PC-9 (cell line): ENCODE data around the gene GCHFR. TPM values are rescaled to one million over a fixed set of nuclear protein-coding genes. Genes with fewer than 3 reads are reported as not detected.

Source experiments
- BruUV-seq: library from RNA; stranded (reverse); fragments of 400-500 nt; replicated peaks from 2 replicates; lab custom pipeline; 2021; lab: Mats Ljungman, UMichigan
- CTCF ChIA-PET: fragments of 300-600 bp; sonication (Branson Sonifier 250); formaldehyde crosslinking; loops from one replicate; lab custom pipeline; 2022; ENCODE audit warnings: antibody characterized with exemption; lab: Charles Lee
- POLR2A ChIA-PET: fragments of 300-600 bp; sonication (Branson Sonifier 250); formaldehyde crosslinking; loops from one replicate; lab custom pipeline; 2022; ENCODE audit warnings: antibody characterized with exemption; ENCODE audit not compliant: unreplicated experiment; lab: Charles Lee
- DNase-seq, 2 experiments: peaks; one replicate each; pipeline versions ENCODE4 v3.0.0 to v3.0.0-alpha.2; 2015 to 2022; ENCODE audit warnings: mixed read lengths in 1 of 2
- H2AFZ ChIP-seq: fragments of 200-600 bp; sonication (generic); 2 replicates; pipeline ENCODE4 v1.8.1; 2017; ENCODE audit warnings: antibody characterized with exemption
- H3F3A ChIP-seq: fragments of 200-600 bp; sonication (generic); 2 replicates; pipeline ENCODE4 v1.8.1; 2017; ENCODE audit warnings: antibody characterized with exemption, mild to moderate bottlenecking, low read depth; ENCODE audit not compliant: insufficient read depth
- H3K27ac ChIP-seq: fragments of 200-600 bp; sonication (generic); 2 replicates; pipeline ENCODE4 v1.6.1; 2016; ENCODE audit warnings: mixed run types
- H3K27me3 ChIP-seq: fragments of 200-600 bp; sonication (generic); 2 replicates; pipeline ENCODE4 v1.6.1; 2016; ENCODE audit warnings: low read depth, mixed run types; ENCODE audit not compliant: insufficient read depth
- H3K36me3 ChIP-seq: fragments of 200-600 bp; sonication (generic); 2 replicates; pipeline ENCODE4 v1.6.1; 2016; ENCODE audit warnings: low read depth, mixed run types
- H3K4me1 ChIP-seq: fragments of 200-600 bp; sonication (generic); replicated peaks from 2 replicates; pipeline ENCODE4 v1.6.1; 2016; ENCODE audit warnings: mixed run types; ENCODE audit not compliant: insufficient read depth
- H3K4me2 ChIP-seq: fragments of 200-600 bp; sonication (generic); 2 replicates; pipeline ENCODE4 v1.6.1; 2017; ENCODE audit warnings: mixed run types
- H3K4me3 ChIP-seq: fragments of 200-600 bp; sonication (generic); 2 replicates; pipeline ENCODE4 v1.6.1; 2016; ENCODE audit warnings: mixed run types
- H3K79me2 ChIP-seq: fragments of 200-600 bp; sonication (generic); 2 replicates; pipeline ENCODE4 v1.6.1; 2017; ENCODE audit warnings: low read depth, mixed run types
- H3K9me2 ChIP-seq: fragments of 200-600 bp; sonication (generic); 2 replicates; pipeline ENCODE4 v1.8.1; 2017; ENCODE audit warnings: mild to moderate bottlenecking; ENCODE audit not compliant: insufficient read depth
- H3K9me3 ChIP-seq: fragments of 200-600 bp; sonication (generic); 2 replicates; pipeline ENCODE4 v1.8.1; 2016; ENCODE audit warnings: low read depth; ENCODE audit not compliant: insufficient read depth
- H4K20me1 ChIP-seq: fragments of 200-600 bp; sonication (generic); 2 replicates; pipeline ENCODE4 v1.8.1; 2017; ENCODE audit not compliant: insufficient read depth
- EZH2 ChIP-seq: fragments of 200-600 bp; sonication (generic); IDR thresholded peaks from 2 replicates; pipeline ENCODE4 v1.8.0; 2017; ENCODE audit warnings: antibody characterized with exemption, low read depth
- intact Hi-C: fragments of 100-400 bp; cut with micrococcal nuclease; formaldehyde crosslinking; loops from one replicate; pipeline ENCODE4 v1.10.0; 2022; ENCODE audit not compliant: unreplicated experiment
- total RNA-seq: library from RNA; stranded (reverse); gene quantifications from 2 replicates; pipeline ENCODE4 v1.2.3, GENCODE V29; 2021
- TF ChIP-seq, protein P1 (sequence below): fragments of 200-600 bp; sonication (generic); conservative IDR thresholded peaks from 2 replicates; pipeline ENCODE4 v1.6.1; 2017; ENCODE audit warnings: mixed run types, antibody characterized with exemption, mild to moderate bottlenecking, moderate library complexity

The GCHFR gene
- total RNA-seq, 1 experiment from 2014 or later: 1.5 TPM

- Histone ChIP-seq H3K4me1 (peaks cover 45% of the 10 kb centered on the region), H3K79me2 (no peaks in the 10 kb centered on the region), H2AFZ (no peak overlapping the region), H3K9me3 (no peaks in the 10 kb centered on the region), H3K9me2 (no peaks in the 10 kb centered on the region), H3F3A (peaks cover 34% of the 10 kb centered on the region), H3K4me2 (peak overlapping the region; percentile 77), H4K20me1 (no peaks in the 10 kb centered on the region), H3K27me3 (no peaks in the 10 kb centered on the region), H3K36me3 (0 out of 2 replicates have a peak, but pooled peaks cover 4% of the 10 kb centered on the region), H3K4me3 (no peak overlapping the region), H3K27ac (peak overlapping the region; percentile 83)
- no peak for TF ChIP-seq EZH2
- TF ChIP-seq, protein P1, sequence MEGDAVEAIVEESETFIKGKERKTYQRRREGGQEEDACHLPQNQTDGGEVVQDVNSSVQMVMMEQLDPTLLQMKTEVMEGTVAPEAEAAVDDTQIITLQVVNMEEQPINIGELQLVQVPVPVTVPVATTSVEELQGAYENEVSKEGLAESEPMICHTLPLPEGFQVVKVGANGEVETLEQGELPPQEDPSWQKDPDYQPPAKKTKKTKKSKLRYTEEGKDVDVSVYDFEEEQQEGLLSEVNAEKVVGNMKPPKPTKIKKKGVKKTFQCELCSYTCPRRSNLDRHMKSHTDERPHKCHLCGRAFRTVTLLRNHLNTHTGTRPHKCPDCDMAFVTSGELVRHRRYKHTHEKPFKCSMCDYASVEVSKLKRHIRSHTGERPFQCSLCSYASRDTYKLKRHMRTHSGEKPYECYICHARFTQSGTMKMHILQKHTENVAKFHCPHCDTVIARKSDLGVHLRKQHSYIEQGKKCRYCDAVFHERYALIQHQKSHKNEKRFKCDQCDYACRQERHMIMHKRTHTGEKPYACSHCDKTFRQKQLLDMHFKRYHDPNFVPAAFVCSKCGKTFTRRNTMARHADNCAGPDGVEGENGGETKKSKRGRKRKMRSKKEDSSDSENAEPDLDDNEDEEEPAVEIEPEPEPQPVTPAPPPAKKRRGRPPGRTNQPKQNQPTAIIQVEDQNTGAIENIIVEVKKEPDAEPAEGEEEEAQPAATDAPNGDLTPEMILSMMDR: no peak
- intact Hi-C loops: loop anchor here (10.0 kb wide), 1 partner anchor 176 kb away; the partner anchor contains the start of gene KNL1
- CTCF ChIA-PET: interaction anchor here (0.9 kb wide), 1 partner anchor 24 kb away, joined by 4 read pairs; no protein-coding TSS in a partner anchor
- POLR2A ChIA-PET: no interaction called here
- DNase-seq: no peak
- no TSS peak for BruUV-seq
Measured at GRCh38 chr15:40771242-40771641, 7.4 kb downstream of the GCHFR start.

- intact Hi-C loops: loop anchor here (10.0 kb wide), 1 partner anchor 177 kb away; the partner anchor contains the start of gene KNL1
- H3K4me3 ChIP-seq: no peak overlapping the region
- ChIA-PET CTCF (interaction anchor here (0.9 kb wide), 1 partner anchor 25 kb away, joined by 4 read pairs; no protein-coding TSS in a partner anchor), POLR2A (no interaction called here)
- H3K4me2 ChIP-seq: peak overlapping the region; percentile 77; the same call in 1 of the 2 replicates
- no peaks in the 10 kb centered on the region for H3K9me2 ChIP-seq
- no peak overlapping the region; the same call in 1 of the 2 replicates for H3K27ac ChIP-seq
- H4K20me1 ChIP-seq: no peaks in the 10 kb centered on the region
- 0 out of 2 replicates have a peak, but pooled peaks cover 4% of the 10 kb centered on the region for H3K36me3 ChIP-seq
- H3K9me3 ChIP-seq: no peaks in the 10 kb centered on the region
- H2AFZ ChIP-seq: no peak overlapping the region
- DNase-seq: no peak
- BruUV-seq: no TSS peak
- H3K79me2 ChIP-seq: no peaks in the 10 kb centered on the region
- no peak for TF ChIP-seq EZH2
- TF ChIP-seq, protein P1: no peak
- peaks cover 44% of the 10 kb centered on the region for H3K4me1 ChIP-seq
- no peaks in the 10 kb centered on the region for H3K27me3 ChIP-seq
- H3F3A ChIP-seq: peaks cover 34% of the 10 kb centered on the region
Measured at GRCh38 chr15:40772014-40772413, 8.1 kb downstream of the GCHFR start.

DNA sequence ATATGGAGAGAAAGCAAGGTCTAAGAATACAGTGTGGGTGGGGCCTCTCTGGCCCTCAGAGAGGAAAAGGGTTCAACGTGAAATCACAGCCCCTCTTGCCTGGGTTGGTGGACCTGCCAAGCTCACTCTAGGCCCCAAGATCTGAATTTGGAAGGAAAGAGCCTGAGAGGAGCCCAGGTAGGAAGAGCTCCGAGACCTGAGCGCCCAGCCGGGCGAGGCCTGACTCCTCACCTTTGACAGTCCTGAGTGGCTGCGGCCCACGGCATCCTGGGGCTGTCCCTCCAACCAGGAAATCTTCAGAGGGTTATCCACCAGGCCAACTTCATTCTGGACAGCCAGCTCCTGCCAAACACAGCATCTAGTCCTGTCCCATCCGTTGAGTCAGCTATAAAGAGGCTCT is 9.6 kb downstream of the GCHFR start:
- CTCF ChIA-PET: no interaction called here
- no TSS peak for BruUV-seq

More for the DNA sequence above, 9.6 kb downstream of the GCHFR start:
- Histone ChIP-seq H3K27ac (no peak overlapping the region), H2AFZ (no peak overlapping the region), H3F3A (peaks cover 40% of the 10 kb centered on the region), H4K20me1 (no peaks in the 10 kb centered on the region), H3K9me2 (no peaks in the 10 kb centered on the region), H3K4me2 (no peak overlapping the region), H3K27me3 (no peaks in the 10 kb centered on the region), H3K36me3 (0 out of 2 replicates have a peak, but pooled peaks cover 4% of the 10 kb centered on the region), H3K4me3 (no peak overlapping the region), H3K79me2 (no peaks in the 10 kb centered on the region), H3K4me1 (peaks cover 47% of the 10 kb centered on the region), H3K9me3 (no peaks in the 10 kb centered on the region)
- intact Hi-C loops: loop anchor here (10.0 kb wide), 1 partner anchor 179 kb away; the partner anchor contains the start of gene KNL1
- DNase-seq: no peak
- TF ChIP-seq EZH2: no peak
- TF ChIP-seq, protein P1: no peak
- POLR2A ChIA-PET: no interaction called here
